ENCODE measurements around the gene ZNF263. TPM values are rescaled to one million over a fixed set of nuclear protein-coding genes. Genes with fewer than 3 reads are reported as not detected.

The ZNF263 gene
- total and polyA plus RNA-seq, 2 of the 13 experiments (the other 11 are each of a cell fraction or from before 2014, with no cell fraction given): 10.2 to 41.2 TPM

GRCh38 chr16:3282103-3282729, 1.1 kb upstream of the ZNF263 start (continued):
- TF ChIP-seq, protein P1, sequence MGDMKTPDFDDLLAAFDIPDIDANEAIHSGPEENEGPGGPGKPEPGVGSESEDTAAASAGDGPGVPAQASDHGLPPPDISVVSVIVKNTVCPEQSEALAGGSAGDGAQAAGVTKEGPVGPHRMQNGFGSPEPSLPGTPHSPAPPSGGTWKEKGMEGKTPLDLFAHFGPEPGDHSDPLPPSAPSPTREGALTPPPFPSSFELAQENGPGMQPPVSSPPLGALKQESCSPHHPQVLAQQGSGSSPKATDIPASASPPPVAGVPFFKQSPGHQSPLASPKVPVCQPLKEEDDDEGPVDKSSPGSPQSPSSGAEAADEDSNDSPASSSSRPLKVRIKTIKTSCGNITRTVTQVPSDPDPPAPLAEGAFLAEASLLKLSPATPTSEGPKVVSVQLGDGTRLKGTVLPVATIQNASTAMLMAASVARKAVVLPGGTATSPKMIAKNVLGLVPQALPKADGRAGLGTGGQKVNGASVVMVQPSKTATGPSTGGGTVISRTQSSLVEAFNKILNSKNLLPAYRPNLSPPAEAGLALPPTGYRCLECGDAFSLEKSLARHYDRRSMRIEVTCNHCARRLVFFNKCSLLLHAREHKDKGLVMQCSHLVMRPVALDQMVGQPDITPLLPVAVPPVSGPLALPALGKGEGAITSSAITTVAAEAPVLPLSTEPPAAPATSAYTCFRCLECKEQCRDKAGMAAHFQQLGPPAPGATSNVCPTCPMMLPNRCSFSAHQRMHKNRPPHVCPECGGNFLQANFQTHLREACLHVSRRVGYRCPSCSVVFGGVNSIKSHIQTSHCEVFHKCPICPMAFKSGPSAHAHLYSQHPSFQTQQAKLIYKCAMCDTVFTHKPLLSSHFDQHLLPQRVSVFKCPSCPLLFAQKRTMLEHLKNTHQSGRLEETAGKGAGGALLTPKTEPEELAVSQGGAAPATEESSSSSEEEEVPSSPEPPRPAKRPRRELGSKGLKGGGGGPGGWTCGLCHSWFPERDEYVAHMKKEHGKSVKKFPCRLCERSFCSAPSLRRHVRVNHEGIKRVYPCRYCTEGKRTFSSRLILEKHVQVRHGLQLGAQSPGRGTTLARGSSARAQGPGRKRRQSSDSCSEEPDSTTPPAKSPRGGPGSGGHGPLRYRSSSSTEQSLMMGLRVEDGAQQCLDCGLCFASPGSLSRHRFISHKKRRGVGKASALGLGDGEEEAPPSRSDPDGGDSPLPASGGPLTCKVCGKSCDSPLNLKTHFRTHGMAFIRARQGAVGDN (CRISPR knock-in tag; IDR thresholded peaks at IDR 0.05): no peak
- TF ChIP-seq, protein P2, sequence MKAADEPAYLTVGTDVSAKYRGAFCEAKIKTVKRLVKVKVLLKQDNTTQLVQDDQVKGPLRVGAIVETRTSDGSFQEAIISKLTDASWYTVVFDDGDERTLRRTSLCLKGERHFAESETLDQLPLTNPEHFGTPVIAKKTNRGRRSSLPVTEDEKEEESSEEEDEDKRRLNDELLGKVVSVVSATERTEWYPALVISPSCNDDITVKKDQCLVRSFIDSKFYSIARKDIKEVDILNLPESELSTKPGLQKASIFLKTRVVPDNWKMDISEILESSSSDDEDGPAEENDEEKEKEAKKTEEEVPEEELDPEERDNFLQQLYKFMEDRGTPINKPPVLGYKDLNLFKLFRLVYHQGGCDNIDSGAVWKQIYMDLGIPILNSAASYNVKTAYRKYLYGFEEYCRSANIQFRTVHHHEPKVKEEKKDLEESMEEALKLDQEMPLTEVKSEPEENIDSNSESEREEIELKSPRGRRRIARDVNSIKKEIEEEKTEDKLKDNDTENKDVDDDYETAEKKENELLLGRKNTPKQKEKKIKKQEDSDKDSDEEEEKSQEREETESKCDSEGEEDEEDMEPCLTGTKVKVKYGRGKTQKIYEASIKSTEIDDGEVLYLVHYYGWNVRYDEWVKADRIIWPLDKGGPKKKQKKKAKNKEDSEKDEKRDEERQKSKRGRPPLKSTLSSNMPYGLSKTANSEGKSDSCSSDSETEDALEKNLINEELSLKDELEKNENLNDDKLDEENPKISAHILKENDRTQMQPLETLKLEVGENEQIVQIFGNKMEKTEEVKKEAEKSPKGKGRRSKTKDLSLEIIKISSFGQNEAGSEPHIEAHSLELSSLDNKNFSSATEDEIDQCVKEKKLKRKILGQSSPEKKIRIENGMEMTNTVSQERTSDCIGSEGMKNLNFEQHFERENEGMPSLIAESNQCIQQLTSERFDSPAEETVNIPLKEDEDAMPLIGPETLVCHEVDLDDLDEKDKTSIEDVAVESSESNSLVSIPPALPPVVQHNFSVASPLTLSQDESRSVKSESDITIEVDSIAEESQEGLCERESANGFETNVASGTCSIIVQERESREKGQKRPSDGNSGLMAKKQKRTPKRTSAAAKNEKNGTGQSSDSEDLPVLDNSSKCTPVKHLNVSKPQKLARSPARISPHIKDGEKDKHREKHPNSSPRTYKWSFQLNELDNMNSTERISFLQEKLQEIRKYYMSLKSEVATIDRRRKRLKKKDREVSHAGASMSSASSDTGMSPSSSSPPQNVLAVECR (CRISPR knock-in tag; IDR thresholded peaks at IDR 0.05; ENCODE audit: borderline replicate concordance): 0 out of 2 replicates have a peak, but pooled peaks have one; percentile 2
- TF ChIP-seq RARA (CRISPR knock-in tag; IDR thresholded peaks at IDR 0.05) (no peak), ZNF766 (CRISPR knock-in tag; IDR thresholded peaks at IDR 0.05; ENCODE audit: borderline replicate concordance) (no peak), HOXA5 (CRISPR knock-in tag; IDR thresholded peaks at IDR 0.05) (0 out of 2 replicates have a peak, but pooled peaks have one; percentile 26), ZNF503 (CRISPR knock-in tag; IDR thresholded peaks at IDR 0.05) (no peak), ZFP37 (CRISPR knock-in tag; IDR thresholded peaks at IDR 0.05; ENCODE audit: borderline replicate concordance) (peak; percentile 90; the same call in 1 of the 2 replicates), CENPT (CRISPR knock-in tag; IDR thresholded peaks at IDR 0.05; ENCODE audit: low read depth) (0 out of 2 replicates have a peak, but pooled peaks have one; percentile 11), FOXA1 (IDR thresholded peaks at IDR 0.05) (no peak), FOXA1 (CRISPR knock-in tag; IDR thresholded peaks at IDR 0.05) (no peak), JUNB (CRISPR knock-in tag; IDR thresholded peaks at IDR 0.05; ENCODE audit: borderline replicate concordance) (no peak), ZSCAN20 (CRISPR knock-in tag; IDR thresholded peaks at IDR 0.05; ENCODE audit: borderline replicate concordance) (0 out of 2 replicates have a peak, but pooled peaks have one; percentile 47), KAT2B (IDR thresholded peaks at IDR 0.05; ENCODE audit: borderline replicate concordance, low read depth, low read length) (peak; percentile 25; the same call in 1 of the 2 replicates)
- TF ChIP-seq, protein P3, sequence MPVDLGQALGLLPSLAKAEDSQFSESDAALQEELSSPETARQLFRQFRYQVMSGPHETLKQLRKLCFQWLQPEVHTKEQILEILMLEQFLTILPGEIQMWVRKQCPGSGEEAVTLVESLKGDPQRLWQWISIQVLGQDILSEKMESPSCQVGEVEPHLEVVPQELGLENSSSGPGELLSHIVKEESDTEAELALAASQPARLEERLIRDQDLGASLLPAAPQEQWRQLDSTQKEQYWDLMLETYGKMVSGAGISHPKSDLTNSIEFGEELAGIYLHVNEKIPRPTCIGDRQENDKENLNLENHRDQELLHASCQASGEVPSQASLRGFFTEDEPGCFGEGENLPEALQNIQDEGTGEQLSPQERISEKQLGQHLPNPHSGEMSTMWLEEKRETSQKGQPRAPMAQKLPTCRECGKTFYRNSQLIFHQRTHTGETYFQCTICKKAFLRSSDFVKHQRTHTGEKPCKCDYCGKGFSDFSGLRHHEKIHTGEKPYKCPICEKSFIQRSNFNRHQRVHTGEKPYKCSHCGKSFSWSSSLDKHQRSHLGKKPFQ (CRISPR knock-in tag; IDR thresholded peaks at IDR 0.05; ENCODE audit: insufficient replicate concordance): no peak

All from HepG2 (cell line).